ENCODE measurements around the gene CRMP1.

- TF ChIP-seq CTCF (conservative IDR thresholded peaks at IDR 0.05) = no peak
- no peak for TF ChIP-seq EZH2 (IDR thresholded peaks at IDR 0.05; ENCODE audit: low read depth)
Observed at GRCh38 chr4:5851637-5852301, 41.1 kb downstream of the CRMP1 start.

Data from PC-9 (cell line).